Keratinocyte (primary cell): ENCODE data around the gene FAHD1. TPM values are rescaled to one million over a fixed set of nuclear protein-coding genes. Genes with fewer than 3 reads are reported as not detected.

Source experiments
- DNase-seq: peaks from one replicate; pipeline ENCODE4 v3.0.0-alpha.2; 2011; ENCODE audit warnings: low read depth, missing footprints, low spot score
- FAIRE-seq: peaks from 2 replicates; lab custom pipeline; 2011; peaks lifted over from hg19 to GRCh38; lab: Jason Lieb, UNC
- H2AFZ ChIP-seq: 2 replicates; pipeline ENCODE4 v1.6.0; 2012; ENCODE audit warnings: low read length, control low read depth, inconsistent platforms; ENCODE audit not compliant: control insufficient read depth
- H3K27ac ChIP-seq: 2 replicates; pipeline ENCODE4 v1.5.1; 2011; ENCODE audit warnings: low read length; ENCODE audit not compliant: control insufficient read depth, insufficient read depth
- H3K27me3 ChIP-seq: 3 replicates; pipeline ENCODE4 v1.6.0; 2011; ENCODE audit warnings: low read length; ENCODE audit not compliant: control insufficient read depth, insufficient read depth; ENCODE audit errors: extremely low read depth
- H3K36me3 ChIP-seq, 2 experiments: 2 replicates in 1 of 2; 3 replicates in 1 of 2; pipeline ENCODE4 v1.5.1; 2011; ENCODE audit warnings: low read length in 2 of 2, mild to moderate bottlenecking in 1 of 2; ENCODE audit not compliant: control insufficient read depth in 2 of 2, insufficient read depth in 2 of 2; ENCODE audit errors: extremely low read depth in 1 of 2
- H3K4me1 ChIP-seq: 3 replicates; pipeline ENCODE4 v1.5.1; 2011; ENCODE audit warnings: low read length; ENCODE audit not compliant: control insufficient read depth, insufficient read depth; ENCODE audit errors: extremely low read depth
- H3K4me2 ChIP-seq: 3 replicates; pipeline ENCODE4 v1.6.0; 2011; ENCODE audit warnings: low read depth, low read length; ENCODE audit not compliant: control insufficient read depth, insufficient read depth; ENCODE audit errors: extremely low read depth
- H3K4me3 ChIP-seq, 3 experiments: fragments of 200-600 bp in 1 of 3; sonication (generic) in 1 of 3; 2 replicates in 2 of 3; 3 replicates in 1 of 3; pipeline ENCODE4 v1.5.1; 2011 to 2016; ENCODE audit warnings: low read length in 3 of 3, mild to moderate bottlenecking in 3 of 3, control low read depth in 2 of 3, inconsistent platforms in 1 of 3, low read depth in 1 of 3, mixed read lengths in 1 of 3, mixed run types in 1 of 3, moderate library complexity in 1 of 3; ENCODE audit not compliant: control insufficient read depth in 2 of 3, insufficient read depth in 2 of 3; ENCODE audit errors: extremely low read depth in 1 of 3
- H3K79me2 ChIP-seq: 2 replicates; pipeline ENCODE4 v1.6.0; 2012; ENCODE audit warnings: low read length; ENCODE audit not compliant: control insufficient read depth, insufficient read depth
- H3K9ac ChIP-seq: 3 replicates; pipeline ENCODE4 v1.6.0; 2011; ENCODE audit warnings: low read length; ENCODE audit not compliant: control insufficient read depth, insufficient read depth; ENCODE audit errors: extremely low read depth
- H3K9me1 ChIP-seq: 3 replicates; pipeline ENCODE4 v1.6.0; 2011; ENCODE audit warnings: low read length; ENCODE audit not compliant: control insufficient read depth, insufficient read depth; ENCODE audit errors: extremely low read depth
- H3K9me3 ChIP-seq: 2 replicates; pipeline ENCODE4 v1.5.1; 2012; ENCODE audit warnings: low read depth, low read length; ENCODE audit not compliant: control insufficient read depth
- H4K20me1 ChIP-seq: 3 replicates; pipeline ENCODE4 v1.6.0; 2011; ENCODE audit warnings: low read length; ENCODE audit not compliant: control insufficient read depth, insufficient read depth; ENCODE audit errors: extremely low read depth
- CTCF ChIP-seq, 3 experiments: IDR thresholded peaks in 1 of 3; conservative IDR thresholded peaks in 1 of 3; optimal IDR thresholded peaks in 1 of 3; 2 replicates in 2 of 3; 3 replicates in 1 of 3; pipeline versions ENCODE3 to v1.5.1; 2011; ENCODE audit warnings: low read length in 3 of 3, mild to moderate bottlenecking in 3 of 3, moderate library complexity in 2 of 3, control low read depth in 1 of 3, inconsistent platforms in 1 of 3; ENCODE audit not compliant: insufficient read depth in 2 of 3; ENCODE audit errors: extremely low read depth in 1 of 3
- EZH2 ChIP-seq: IDR thresholded peaks from one replicate; pipeline ENCODE4 v1.6.1; 2012; ENCODE audit warnings: inconsistent platforms, mild to moderate bottlenecking, low read length, moderate library complexity
- dilution Hi-C: fragments of 300-500 bp; cut with MboI; formaldehyde crosslinking; loops from one replicate; pipeline ENCODE4 v1.7.0; 2020; ENCODE audit warnings: low sequenced_read_pairs; ENCODE audit not compliant: extremely low pct_ligation_motif_present
- polyA plus RNA-seq, 5 experiments: library from polyadenylated mRNA; depleted of rRNA in 3 of 5; stranded (reverse) in 3 of 5; stranded (forward) in 1 of 5; unstranded in 1 of 5; fragments of >200 nt; gene quantifications; 1 replicate in 1 of 5; 2 replicates in 3 of 5; 3 replicates in 1 of 5; pipeline versions ENCODE4 v1.2.1 to v1.2.3, GENCODE V29; 2011 to 2012; ENCODE audit warnings: missing spikeins in 2 of 5, low read depth in 1 of 5, low replicate concordance in 1 of 5

Gene FAHD1
- polyA plus RNA-seq, 1 donor (not counting 4 experiments of a cell fraction or from before 2014, with no cell fraction given) = 29.4 TPM

GRCh38 chr16:1792836-1793577, 34.0 kb upstream of the FAHD1 start:
- peaks cover 13% of the 10 kb centered on the region for H3K4me1 ChIP-seq
- dilution Hi-C loops = no loop called here
- H4K20me1 ChIP-seq = peaks cover 3% of the 10 kb centered on the region
- no peak overlapping the region for H3K4me2 ChIP-seq
- FAIRE-seq = no peak
- H3K27me3 ChIP-seq = no peaks in the 10 kb centered on the region
- H3K4me3 ChIP-seq = no peak overlapping the region
- DNase-seq = no peak
- H3K9ac ChIP-seq = no peak overlapping the region
- no peaks in the 10 kb centered on the region for H3K79me2 ChIP-seq
- no peak overlapping the region for H3K27ac ChIP-seq
- H3K36me3 ChIP-seq = peaks cover 0 to 4% of the 10 kb centered on the region in 2 experiments
- H2AFZ ChIP-seq = no peak overlapping the region
- TF ChIP-seq EZH2 (no peak), CTCF (optimal IDR thresholded peaks at IDR 0.05 in 1 of 3, IDR thresholded peaks at IDR 0.05 in 1 of 3, conservative IDR thresholded peaks at IDR 0.05 in 1 of 3; ENCODE audit: extremely low read depth in 1 of 3, insufficient read depth in 2 of 3, low read length in 3 of 3) (no peak)
- peaks cover under 1% of the 10 kb centered on the region for H3K9me3 ChIP-seq
- no peaks in the 10 kb centered on the region for H3K9me1 ChIP-seq

- FAIRE-seq (no peak), DNase-seq (no peak)
- Histone ChIP-seq H3K79me2 (no peaks in the 10 kb centered on the region), H3K9me3 (peaks cover 2% of the 10 kb centered on the region), H3K4me3 (no peak within 1 kb of the TSS), H3K27me3 (no peaks in the 10 kb centered on the region), H3K9me1 (no peaks in the 10 kb centered on the region), H3K4me2 (no peak within 1 kb of the TSS), H3K36me3 (no peaks in the 10 kb centered on the region), H3K9ac (no peak within 1 kb of the TSS), H3K4me1 (peaks cover 7% of the 10 kb centered on the region), H2AFZ (no peak within 1 kb of the TSS), H4K20me1 (peaks cover 3% of the 10 kb centered on the region), H3K27ac (no peak within 1 kb of the TSS)
- TF ChIP-seq CTCF (optimal IDR thresholded peaks at IDR 0.05 in 1 of 3, IDR thresholded peaks at IDR 0.05 in 1 of 3, conservative IDR thresholded peaks at IDR 0.05 in 1 of 3; ENCODE audit: extremely low read depth in 1 of 3, insufficient read depth in 2 of 3, low read length in 3 of 3) (no peak), EZH2 (no peak)
- dilution Hi-C loops = no loop called here
Measured at GRCh38 chr16:1793578-1794220, 33.3 kb upstream of the FAHD1 start, which contains the start of gene IGFALS. Gene IGFALS (minus strand): TSS chr16:1793705. CDS start chr16:1793652, 53 bp downstream.
